ENCODE data around the gene UGGT2.
"Not testable (repeated sequence)": the region's sequence is repeated elsewhere in the genome, so short reads cannot be mapped to it uniquely, and the experiment has no call there.

UGGT2 gene

DNA sequence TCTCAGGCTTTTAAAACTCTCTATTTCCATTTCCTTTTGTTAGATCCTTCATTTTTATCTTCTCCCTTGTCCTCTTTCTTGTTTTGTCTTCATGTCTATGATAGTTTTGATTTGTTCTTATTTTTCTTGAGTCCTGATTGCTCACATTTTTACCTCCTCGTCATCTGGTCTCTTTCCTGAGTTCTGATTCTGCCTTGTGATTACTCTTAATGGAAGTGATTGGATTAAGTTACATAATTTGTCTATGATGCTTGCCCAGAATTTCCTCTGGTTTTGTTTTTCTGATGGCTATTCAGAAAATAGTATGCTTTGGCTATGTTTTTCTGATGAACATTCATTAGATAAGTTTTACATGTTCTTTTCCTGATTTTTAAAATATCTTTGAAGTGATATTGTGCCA, 273.7 kb downstream of the UGGT2 start:
- FAIRE-seq, result no peak
- TF ChIP-seq, protein P1, sequence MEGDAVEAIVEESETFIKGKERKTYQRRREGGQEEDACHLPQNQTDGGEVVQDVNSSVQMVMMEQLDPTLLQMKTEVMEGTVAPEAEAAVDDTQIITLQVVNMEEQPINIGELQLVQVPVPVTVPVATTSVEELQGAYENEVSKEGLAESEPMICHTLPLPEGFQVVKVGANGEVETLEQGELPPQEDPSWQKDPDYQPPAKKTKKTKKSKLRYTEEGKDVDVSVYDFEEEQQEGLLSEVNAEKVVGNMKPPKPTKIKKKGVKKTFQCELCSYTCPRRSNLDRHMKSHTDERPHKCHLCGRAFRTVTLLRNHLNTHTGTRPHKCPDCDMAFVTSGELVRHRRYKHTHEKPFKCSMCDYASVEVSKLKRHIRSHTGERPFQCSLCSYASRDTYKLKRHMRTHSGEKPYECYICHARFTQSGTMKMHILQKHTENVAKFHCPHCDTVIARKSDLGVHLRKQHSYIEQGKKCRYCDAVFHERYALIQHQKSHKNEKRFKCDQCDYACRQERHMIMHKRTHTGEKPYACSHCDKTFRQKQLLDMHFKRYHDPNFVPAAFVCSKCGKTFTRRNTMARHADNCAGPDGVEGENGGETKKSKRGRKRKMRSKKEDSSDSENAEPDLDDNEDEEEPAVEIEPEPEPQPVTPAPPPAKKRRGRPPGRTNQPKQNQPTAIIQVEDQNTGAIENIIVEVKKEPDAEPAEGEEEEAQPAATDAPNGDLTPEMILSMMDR (IDR thresholded peaks at IDR 0.05; ENCODE audit: insufficient read depth, missing control alignments), result no peak
- DNase-seq (ENCODE audit: insufficient read length, low spot score), result no peak

GRCh38 chr13:95771905-95772304, 281.3 kb downstream of the UGGT2 start:
- no peak for DNase-seq (ENCODE audit: insufficient read length, low spot score)
- TF ChIP-seq, protein P1 (IDR thresholded peaks at IDR 0.05; ENCODE audit: insufficient read depth, missing control alignments), result no peak
- no peak for FAIRE-seq

DNA sequence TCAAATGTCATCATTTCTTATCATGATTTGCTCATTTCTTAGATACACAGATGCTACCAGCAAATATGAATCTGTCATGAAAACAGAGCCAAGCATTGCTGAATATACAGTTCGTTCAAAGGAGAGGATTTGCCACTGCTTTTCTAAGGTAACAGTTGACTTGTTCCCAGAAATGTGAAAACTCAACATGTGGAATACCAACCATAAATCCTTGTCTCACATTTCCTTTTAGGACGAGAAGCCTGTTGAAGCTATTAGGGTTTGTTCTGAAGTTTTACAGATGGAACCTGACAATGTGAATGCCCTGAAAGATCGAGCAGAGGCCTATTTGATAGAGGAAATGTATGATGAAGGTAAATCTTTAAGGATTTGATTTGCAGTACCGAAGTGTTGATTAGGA, 289.6 kb downstream of the UGGT2 start:
- TF ChIP-seq, protein P1 (IDR thresholded peaks at IDR 0.05; ENCODE audit: insufficient read depth, missing control alignments), result no peak

GRCh38 chr13:95762626-95763025, 290.6 kb downstream of the UGGT2 start:
- DNase-seq (ENCODE audit: insufficient read length, low spot score); FAIRE-seq: not testable (repeated sequence)

More for the DNA sequence above, 289.6 kb downstream of the UGGT2 start:
- DNase-seq (ENCODE audit: insufficient read length, low spot score) (no peak), FAIRE-seq (no peak)

- TF ChIP-seq, protein P1 (IDR thresholded peaks at IDR 0.05; ENCODE audit: insufficient read depth, missing control alignments), result no peak
- no peak for DNase-seq (ENCODE audit: insufficient read length, low spot score)
- FAIRE-seq, result no peak
Measured at GRCh38 chr13:95756072-95756471, 297.1 kb downstream of the UGGT2 start.

DNA sequence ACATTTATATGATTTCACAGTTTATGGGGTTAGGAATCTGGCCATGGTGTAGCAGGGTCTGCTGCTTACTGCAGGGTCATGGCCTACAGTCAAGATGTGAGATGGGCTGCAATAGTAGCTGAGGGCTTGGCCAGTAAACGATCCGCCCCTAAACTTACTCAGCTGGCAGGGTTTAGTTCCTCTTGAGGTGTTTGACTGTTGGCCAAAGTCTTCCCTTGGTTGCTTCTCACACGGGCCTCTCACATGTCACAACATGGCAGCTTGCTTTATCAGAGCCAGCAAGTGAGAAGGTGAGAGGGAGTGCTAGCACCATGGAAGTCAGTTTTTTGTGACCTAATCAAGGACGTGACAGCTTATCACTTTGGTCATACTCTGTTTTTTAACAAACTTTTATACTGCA, 299.1 kb downstream of the UGGT2 start:
- no peak for DNase-seq (ENCODE audit: insufficient read length, low spot score)
- no peak for FAIRE-seq

GRCh38 chr13:95752677-95753076, 300.5 kb downstream of the UGGT2 start:
- FAIRE-seq (no peak), DNase-seq (ENCODE audit: insufficient read length, low spot score) (no peak)
- TF ChIP-seq, protein P1 (IDR thresholded peaks at IDR 0.05; ENCODE audit: insufficient read depth, missing control alignments), result no peak

More for the DNA sequence above, 299.1 kb downstream of the UGGT2 start:
- TF ChIP-seq, protein P1 (IDR thresholded peaks at IDR 0.05; ENCODE audit: insufficient read depth, missing control alignments), result no peak
